Lower leg skin (tissue), 3 donors: ENCODE data around the gene EIF1AY.

Experiments
- POLR2A ChIP-seq, 2 donors: fragments of 450-650 bp; IDR thresholded peaks; one replicate each; pipeline ENCODE4 v1.6.1; 2016 to 2017; ENCODE audit warnings: antibody characterized with exemption in 2 of 2, mild to moderate bottlenecking in 1 of 2, moderate library complexity in 1 of 2
- TF ChIP-seq, protein P1 (sequence below), 3 donors: fragments of 450-650 bp; IDR thresholded peaks; one replicate each; pipeline ENCODE4 v1.5.1; 2016; ENCODE audit warnings: antibody characterized with exemption in 3 of 3, mild to moderate bottlenecking in 3 of 3, moderate library complexity in 2 of 3

DNA sequence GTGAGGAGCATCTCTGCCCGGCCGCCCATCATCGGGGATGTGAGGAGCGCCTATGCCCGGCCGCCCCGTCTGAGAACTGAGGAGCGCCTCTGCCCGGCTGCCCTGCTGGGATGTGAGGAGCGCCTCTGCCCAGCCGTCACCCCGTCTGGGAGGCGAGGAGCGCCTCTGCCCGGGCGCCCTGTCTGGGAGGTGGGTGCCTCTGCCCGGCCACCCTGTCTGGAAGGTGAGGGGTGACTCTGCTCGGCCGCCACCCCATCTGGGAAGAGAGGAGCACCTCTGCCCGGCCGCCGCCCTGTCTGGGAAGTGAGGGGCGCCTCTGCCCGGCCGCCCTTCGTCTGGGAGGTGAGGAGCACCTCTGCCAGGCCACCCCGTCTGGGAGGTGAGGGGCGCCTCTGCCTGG is 23.7 kb upstream of the EIF1AY start:
- TF ChIP-seq, protein P1, sequence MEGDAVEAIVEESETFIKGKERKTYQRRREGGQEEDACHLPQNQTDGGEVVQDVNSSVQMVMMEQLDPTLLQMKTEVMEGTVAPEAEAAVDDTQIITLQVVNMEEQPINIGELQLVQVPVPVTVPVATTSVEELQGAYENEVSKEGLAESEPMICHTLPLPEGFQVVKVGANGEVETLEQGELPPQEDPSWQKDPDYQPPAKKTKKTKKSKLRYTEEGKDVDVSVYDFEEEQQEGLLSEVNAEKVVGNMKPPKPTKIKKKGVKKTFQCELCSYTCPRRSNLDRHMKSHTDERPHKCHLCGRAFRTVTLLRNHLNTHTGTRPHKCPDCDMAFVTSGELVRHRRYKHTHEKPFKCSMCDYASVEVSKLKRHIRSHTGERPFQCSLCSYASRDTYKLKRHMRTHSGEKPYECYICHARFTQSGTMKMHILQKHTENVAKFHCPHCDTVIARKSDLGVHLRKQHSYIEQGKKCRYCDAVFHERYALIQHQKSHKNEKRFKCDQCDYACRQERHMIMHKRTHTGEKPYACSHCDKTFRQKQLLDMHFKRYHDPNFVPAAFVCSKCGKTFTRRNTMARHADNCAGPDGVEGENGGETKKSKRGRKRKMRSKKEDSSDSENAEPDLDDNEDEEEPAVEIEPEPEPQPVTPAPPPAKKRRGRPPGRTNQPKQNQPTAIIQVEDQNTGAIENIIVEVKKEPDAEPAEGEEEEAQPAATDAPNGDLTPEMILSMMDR (IDR thresholded peaks at IDR 0.05): no peak
- no peak for TF ChIP-seq POLR2A (IDR thresholded peaks at IDR 0.05)
